Fibroblast of skin of left quadriceps (primary cell): Measurements from ENCODE around the gene JUND.

Experiments
- DNase-seq, 2 experiments: peaks; one replicate each; pipeline ENCODE4 v3.0.0-alpha.2; 2013; ENCODE audit warnings: low read depth in 2 of 2

JUND gene

DNA sequence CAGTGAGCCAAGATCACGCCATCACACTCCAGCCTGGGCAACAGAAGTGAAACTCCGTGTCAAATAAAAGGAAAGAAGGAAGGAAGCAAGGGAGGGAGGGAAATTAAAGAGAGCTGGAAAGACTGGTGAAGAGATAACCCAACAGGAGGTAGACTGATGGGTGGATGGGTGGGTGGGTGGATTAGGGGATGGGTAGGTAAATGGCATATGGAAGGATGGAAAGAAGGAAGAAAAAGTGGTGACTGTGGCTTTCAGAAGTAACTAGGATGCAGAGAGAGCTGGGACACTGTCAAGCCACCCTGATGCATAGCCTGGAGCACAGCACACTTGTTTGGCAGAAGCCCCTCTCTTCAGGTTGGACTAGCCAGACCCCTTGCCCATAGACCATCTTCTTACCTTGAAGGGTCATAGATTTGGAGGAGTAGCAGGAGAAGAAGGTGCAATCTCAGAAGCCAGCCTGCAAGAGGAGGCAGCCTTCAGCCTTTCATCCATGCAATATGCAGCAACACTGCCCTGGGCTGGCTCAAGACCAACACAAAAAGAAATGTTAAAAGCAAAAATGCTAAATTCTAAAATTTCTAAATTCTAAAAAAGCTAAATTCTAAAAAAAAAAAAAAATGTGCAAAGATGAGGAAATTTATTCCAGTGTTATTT is 12.2 kb downstream of the JUND start:
- no peak for DNase-seq

DNA sequence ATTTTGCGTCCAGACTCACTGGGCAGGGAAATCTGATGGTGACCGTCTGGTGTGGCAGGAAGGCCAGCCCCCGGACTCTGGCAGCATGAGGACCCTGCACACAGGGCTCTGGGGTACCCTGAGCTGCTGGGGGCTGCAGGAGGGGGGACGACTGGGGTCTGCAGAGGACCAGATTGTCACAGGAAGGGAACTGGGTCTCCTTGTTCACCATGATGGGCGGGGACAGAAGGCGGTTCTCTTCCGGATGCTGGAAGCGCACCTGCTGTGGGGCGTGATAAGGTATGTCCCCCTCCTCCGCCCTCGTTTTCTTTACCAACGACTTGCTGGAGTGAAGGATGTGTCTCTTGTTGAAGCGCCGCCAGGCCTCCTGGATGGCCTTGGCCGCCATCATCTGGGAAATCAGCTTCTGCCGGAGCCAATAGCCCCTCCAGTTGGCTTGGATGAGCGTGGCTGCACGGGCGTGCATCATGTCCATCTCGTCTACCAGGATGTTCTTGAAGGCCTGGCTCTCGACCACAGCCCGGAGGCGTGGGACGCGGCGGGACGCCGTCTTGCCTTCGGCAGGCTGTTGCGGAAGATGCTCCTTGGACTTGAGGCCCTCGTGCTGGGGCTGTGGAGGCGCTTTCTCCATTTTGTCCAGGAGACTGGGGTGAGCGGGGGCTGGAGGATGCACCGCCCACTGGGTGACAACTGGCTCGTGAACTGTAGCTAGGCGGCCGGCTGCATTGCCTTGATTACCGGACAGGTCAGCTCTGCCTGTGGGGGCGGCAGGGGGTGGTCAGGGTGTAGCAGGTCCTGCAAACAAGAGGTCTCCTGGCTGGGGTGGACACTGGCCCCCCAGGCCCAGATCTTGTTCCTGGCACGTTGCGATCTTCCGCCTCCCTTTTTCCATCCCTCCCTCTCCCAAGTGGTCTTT is 14.4 kb downstream of the JUND start:
- no peak for DNase-seq

DNA sequence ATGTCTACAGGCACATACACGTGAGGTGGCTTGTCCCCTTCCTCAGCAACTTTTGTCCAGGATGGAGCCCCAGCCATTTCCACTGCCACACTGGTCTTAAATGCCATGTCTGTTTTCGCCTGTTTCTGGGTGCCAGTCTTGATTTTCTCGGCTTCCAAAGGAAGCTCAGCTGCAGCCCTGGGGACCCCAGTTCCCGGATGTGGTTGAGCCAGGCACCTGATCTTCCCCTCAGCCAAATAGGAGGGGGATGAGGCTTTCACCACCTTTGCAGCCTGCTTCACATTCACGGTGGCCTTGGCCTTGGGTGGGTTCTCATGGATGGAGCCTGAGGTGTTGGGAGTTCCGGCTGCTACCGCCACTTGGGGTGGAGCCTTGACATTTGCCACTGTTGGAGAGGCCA is 15.8 kb downstream of the JUND start:
- DNase-seq: no peak

DNA sequence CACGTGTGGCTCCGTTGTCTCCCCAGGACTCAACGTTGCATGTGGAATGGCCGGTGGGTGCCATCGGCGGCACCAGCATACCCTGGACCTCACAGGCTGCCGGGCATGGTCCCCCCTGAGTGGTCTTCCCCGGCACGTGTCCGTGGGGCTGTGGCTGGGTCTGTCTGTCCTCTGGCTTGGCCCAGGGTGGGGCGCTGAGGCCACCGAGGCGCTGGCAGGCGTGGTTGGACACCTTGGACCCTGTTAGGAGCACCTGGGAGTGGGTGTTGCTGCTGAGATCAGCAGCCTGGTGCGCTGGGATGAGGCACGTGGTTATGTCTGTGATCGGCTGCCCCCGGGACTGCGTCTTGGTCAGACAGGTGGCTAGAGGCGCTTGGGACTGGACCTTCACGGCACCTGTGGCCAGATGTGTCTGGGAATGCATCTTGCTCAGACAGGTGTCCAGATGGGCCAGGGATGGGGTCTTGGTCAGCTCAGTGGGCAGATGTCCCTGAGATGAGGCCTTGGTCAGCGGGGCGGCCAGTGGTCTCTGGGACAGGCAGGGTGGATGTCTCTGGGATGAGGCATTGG is 16.4 kb downstream of the JUND start:
- DNase-seq: no peak

DNA sequence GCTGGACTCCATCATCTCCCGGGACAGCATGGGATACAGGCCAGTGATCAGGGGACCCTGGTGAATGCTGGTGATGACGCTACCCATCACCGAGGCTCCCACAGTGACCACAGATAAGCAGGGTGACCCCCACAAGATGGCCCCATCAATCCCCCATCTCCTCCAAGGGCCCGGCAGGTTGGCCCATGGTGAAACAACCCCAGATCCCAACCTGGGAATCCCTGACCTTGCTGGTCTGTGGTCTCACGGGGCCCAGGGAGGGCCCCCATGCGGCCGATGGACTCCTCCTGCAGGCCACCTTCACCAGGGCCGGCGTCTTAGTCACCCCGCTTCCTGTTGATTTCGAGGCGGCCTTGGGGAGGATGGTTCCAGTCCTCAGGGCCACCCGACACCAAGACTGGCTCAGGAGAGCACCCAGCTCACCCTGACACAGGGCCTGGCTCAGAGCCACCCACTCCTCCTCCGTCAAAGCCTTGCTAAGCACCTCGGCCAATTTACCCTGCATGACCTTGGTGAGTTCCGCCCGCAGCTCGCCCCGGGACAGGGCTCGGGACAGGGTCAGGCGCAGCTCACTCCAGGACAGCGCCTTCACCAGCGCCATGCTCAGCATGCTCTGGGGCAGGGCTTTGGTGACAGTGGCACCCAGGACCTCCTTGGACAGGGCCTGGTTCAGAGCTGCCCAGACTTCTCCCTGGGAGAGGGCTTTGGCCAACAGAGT is 17.1 kb downstream of the JUND start:
- no peak for DNase-seq

DNA sequence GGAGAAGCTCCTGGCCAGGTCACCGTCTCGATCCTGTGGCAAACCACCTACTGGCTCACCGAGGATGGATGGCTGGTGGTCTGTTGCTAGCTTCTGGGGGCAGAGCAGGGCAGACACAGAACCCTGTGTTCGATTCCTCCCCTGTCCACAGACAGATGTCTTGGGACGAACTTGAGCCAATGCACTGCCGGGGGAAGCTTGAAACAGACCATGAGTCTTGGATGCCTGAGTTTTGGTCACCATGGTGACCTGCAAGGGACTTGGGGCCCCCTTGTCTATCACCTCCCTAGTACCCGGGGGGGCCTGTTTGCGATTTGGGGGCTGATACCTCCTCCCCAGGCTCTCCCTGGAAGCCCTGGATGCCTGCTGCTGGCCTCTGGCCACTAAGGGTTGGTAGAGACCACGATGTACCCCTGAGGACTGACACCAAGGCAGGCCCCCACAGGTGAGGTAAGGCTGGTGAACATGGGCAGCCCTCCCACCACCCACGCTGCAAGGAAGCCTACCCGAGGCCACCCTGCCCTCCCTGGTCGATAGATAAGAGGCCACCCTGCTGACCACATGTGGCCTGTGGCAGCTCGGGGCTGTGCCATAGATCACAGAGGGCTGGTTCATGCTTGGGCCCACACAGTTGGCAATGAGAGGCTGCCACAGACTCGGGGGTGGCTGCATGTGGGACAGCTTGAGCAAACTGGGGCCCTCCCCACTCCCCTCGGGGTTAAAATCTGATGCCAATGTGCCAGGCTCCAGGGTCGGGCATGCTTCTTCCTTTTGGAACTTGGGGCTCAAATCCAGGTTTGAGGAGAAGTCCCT is 17.9 kb downstream of the JUND start:
- no peak for DNase-seq

DNA sequence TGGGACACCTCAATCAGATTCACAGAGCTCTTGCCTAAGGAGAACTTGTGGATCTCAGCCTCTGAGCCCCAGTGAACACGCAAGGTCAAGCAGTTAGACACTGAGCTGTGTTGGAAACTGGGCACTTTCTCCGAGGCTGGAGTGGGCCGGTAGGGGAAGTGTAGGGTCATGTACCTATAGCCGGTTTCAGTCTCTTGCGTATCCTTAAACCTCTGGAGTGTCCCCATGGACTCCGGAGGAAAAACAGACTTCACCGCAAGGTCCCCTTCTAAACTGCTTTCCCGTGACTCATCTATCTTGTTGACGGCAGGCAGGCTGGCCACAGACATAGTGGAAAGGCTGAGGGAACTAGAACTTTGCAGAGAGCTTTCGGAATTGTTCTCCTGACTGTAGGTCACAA is 18.5 kb downstream of the JUND start:
- no peak for DNase-seq

DNA sequence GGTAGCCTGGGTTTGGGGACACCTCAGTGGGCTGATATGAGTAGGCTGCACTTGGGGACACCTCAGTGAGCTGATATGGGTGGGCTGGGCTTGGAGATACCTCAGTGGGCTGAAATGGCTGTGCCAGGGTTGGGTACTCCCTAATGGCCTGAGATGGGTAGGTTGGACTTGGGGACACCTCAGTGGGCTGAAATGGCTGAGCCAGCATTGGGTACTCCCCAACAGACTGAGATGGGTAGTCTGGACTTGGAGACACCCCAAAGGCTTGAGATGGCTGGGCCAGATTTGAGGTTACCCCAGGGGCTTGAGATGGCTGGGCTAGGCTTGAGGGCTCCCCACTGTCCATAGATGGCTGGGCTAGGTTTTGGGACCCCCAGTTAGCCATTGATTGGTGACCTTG is 19.3 kb downstream of the JUND start:
- no peak for DNase-seq

DNA sequence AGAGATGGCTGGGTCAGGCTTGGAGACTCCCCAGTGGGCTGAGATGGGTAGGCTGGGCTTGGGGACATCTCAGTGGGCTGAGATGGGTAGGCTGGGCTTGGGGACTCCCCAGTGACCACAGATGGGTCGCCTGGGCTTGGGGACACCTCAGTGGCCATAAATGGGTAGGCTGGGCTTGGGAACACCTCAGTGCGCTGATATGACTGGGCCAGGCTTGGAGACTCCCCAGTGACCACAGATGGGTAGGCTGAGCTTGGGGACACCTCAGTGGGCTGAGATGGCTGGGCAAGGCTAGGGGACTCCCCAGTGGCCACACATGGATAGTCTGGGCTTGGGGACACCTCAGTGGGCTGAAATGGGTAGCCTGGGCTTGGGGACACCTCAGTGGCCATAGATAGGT is 19.9 kb downstream of the JUND start:
- DNase-seq: no peak

DNA sequence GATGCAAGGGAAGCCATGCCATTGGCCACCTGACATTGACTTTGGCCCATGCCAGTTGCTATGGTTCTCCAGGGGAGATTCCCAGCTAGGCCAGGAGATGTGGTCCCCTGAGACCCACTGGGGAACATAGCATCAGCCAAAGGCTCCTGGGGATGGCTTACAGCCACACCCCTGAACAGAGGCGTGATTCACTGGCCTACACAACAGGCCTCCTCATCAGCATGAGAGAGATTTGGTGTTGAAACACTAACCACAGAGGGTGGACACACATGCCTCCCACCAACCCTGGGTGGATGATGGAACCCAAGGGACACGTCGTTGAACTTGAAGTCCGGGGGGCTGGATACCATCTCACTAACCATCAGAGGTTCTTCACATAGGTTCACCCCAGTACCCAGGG is 21.5 kb downstream of the JUND start:
- DNase-seq: no peak

DNA sequence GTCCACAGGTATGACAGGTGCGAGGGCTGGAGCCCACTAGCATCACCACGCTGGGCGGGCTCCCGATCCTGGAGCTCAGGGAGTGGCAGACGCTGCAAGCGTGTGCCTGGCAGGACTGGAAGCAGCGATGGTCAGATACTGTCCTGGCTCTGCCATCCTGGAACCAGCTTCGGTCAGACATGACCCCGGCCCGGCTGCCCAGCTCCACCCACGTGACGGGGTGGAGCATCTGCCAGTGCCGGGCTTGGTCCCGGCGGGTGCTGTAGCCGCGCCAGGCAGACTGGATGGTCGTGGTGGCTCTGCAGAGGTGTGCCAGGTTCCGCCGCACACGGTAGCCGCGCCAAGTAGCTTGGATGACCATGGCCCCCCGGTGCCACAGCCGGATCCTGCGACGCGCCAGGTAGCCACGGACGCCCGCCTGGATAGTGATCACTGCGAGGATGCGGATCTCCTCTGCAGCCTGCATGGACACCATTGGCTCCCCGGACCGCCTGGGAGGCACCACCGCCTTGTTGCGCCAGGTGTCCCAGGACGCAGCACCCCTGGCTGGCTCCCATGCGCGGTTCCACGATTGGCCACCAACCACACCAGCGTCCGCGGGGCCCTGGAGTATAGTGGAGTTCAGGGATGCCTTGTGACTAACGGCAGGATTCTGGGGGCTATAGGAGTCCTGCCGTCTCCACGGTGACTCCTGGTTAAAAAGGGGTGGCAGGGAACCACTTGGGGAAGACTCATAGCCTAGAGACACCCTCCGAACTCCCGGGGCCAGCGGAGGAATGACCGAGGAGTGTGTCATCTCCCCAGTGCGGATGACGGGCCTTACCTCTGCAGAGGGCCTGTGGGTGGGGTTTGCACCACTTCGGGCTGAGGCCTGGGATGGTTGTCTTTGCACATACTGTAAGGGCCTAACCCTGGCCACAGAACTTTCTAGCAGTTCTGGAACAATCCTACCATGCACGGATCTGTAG is 23.6 kb downstream of the JUND start:
- no peak for DNase-seq

DNA sequence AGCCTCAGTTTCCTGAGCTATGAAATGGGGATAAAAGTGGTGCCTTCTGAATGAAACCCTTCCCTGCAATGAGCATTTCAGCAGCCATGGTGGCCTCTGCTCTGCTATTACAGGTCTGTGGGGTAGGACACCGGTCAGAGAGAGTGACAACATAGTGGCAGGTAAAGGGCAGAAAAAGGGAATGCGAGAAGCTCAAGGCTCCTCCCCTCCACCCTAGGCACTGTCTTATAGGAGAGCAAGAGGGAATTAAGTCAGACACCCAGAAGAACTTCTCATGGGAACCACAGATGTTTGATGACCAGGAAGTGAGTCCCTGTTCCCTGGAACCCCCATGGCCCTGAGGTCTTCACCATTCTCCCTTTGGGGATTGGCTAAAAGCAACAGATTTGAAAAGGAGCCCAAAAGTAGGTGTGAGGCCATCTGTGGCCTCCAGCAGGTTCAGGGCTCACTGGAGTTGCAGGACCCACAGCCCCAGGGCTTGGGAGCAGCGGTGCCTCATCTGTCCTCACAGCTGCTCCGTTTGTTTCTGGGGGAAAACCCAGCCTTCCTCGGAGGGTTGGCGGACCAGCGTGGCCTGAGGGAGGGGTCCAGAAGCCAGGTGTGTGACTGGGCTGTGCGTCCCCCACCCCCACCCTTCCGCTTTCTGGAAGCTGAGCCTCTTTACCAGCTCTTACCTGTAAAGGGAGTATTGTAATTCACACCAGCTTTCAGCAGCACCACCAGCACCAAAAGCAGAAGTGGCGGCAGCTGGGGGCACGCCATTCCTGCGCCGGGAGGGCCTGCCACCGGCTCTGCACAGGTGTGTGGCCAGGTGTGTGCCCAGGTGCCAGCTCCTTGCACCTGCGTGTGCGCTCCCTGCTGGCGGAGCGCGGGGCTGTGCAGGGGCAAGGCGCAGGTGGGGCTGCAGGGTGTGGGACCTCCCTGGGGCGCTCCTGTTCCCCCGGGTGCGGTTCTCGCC is 26.6 kb downstream of the JUND start:
- DNase-seq: no peak

DNA sequence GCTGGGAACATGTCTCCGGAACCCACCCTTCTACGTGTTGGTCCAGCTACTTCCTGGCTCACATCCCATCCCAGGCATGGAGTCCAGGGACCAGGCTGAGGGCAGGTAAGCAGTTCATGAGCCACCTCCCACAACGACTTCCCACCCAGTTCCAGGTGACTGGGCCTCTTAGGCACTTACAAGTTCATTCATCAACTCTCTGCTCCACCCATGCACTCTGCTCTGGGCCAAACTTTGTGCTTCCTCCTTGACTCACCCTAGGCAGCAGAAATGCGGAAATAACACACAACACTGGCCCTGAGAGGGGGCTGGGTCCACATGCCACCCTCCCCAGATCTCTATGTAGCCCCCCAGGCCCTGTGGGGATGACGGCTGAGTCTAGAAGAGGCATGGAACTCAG is 27.7 kb downstream of the JUND start:
- no peak for DNase-seq

DNA sequence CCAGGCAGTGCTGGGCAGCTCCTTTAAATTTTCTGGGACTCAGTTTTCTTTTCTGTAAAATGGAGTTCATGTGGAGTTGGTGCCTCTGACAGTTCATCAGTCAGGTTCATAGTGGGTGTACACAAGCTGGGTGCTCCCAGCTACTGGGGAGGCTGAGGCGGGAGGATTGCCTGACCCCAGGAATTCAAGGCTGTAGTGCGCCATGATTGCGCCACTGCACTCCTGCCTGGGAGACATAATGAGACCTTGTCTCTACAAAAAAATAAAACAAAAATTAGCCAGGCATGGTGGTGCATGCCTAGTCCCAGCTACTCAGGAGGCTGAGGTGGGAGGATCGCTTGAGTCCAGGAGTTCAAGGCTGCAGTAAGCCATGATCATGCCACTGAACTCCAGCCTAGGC is 28.3 kb downstream of the JUND start:
- DNase-seq: no peak

DNA sequence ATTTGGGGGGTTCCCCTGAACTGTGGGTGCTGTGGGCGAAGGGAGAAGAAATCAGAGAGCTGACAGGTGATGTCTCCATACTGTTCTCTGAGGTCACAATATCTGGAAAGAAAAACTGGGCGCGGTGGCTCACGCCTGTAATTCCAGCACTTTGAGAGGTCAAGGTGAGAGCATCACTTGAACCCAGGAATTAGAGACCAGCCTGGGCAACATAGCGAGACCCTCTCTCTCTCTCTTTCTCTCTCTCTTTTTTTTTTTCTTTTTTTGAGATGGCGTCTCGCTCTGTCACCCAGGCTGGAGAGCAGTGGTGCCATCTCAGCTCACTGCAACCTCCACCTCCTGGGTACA is 29.1 kb downstream of the JUND start:
- DNase-seq: no peak

DNA sequence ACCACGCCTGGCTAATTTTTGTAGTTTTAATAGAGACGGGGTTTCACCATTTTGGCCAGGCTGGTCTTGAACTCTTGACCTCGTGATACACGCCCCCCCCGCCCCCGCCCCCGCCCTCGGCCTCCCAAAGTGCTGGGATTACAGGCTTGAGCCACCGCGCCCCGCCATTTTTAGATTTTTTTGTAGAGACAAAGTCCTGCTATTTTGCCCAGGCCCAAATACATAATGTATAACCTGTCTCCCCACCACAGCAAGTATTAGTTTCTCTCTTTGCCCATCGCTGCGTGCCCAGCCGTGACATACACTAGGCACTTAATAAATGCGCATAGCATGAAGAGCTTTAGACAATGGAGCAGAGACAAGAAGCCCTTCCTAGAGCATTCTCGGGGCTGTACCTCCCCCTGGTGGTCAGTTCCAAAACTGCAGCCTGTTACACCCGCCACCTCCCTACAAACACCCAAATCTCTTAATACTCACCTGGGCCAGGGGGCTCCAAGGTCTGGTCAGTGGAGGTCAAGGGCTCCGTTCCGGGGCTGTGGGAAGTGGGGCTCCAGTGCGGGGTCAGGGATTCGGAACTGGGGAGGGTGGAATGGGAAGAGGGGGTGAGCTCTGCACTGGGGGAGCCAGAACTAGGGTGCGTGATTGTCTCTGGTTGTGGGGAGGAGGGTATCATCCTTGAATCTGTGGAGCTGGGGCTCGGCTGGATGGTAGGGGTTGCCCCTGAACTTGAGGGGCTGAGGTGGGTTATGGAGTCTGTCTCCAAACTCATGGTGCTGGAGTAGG is 29.6 kb downstream of the JUND start:
- DNase-seq: peak; percentile 27 to 35

DNA sequence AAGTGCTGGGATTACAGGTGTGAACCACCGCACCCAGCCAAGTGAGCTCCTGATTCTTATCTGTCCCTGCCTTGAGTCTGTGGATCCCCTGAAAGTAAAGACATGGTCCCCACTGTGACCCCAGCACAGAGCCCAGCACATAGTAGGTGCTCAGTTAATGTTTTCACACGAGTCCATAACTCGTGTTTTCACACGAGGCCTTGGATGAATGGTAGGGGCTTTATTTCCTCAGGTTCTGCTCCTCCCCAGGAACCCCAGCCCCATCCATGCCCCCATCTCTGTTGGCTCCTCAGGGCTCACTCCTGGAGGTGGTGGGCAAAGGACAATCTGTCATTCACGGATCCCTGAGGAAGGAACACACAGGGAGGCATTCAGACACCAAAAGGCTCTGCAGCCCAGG is 31.6 kb downstream of the JUND start:
- DNase-seq: no peak

DNA sequence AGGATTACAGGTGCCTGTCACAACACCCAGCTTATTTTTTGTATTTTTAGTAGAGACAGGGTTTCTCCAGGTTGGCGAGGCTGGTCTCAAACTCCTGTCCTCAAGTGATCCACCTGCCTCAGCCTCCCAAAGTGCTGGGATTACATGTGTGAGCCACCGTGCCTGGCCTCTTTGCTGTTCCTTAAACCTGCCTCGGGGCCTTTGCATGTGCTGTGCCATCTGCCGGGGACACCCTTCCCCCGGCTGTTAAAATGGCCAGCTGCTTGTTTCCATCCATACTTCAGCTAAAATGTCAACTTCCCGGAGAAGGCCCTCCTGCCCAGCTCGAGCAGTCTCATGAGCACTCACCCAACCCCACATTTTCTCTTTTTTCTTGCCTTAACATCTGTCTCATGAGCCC is 36.1 kb downstream of the JUND start:
- no peak for DNase-seq

DNA sequence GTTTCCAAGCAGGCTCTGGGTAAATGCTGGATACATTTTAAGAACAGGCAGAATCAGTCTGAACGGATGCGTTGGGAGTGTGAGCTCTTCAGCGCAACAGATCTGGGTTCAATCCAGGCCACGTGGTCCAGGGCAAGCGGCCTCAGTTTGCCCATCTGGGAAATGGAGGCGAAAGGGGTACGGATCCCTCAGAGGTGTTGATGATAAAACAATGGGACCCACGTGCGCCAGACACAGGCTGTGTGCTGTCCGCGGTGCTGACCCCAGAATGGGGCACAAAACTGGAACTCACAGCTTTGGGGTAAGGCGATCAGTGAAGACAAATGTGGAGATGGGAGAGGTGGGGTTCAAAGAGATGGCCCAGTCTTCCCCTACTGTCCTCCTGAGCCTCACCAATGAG is 42.1 kb downstream of the JUND start:
- no peak for DNase-seq
